Psoas muscle (tissue), 8 donors: ENCODE data around the gene ACAD8. TPM values are rescaled to one million over a fixed set of nuclear protein-coding genes. Genes with fewer than 3 reads are reported as not detected.

Source experiments
- ATAC-seq, 4 donors: fragments of 200-7000 bp; cut with Tn5 transposase; one replicate each; pipeline ENCODE4 v1.9.1; 2020; ENCODE audit warnings: moderate library complexity in 3 of 4, mild to moderate bottlenecking in 2 of 4
- DNase-seq, 2 donors: peaks; one replicate each; pipeline ENCODE4 v3.0.0-alpha.2; 2020
- H3K27ac ChIP-seq: fragments of 200-600 bp; one replicate; pipeline ENCODE4 v1.8.0; 2022
- H3K27me3 ChIP-seq, 3 donors: fragments of 200-600 bp in 1 of 3; one replicate each; pipeline versions ENCODE4 v1.6.1 to v1.8.0; 2013 to 2022; ENCODE audit warnings: low read length in 2 of 3, mild to moderate bottlenecking in 2 of 3, moderate library complexity in 1 of 3; ENCODE audit not compliant: insufficient read depth in 3 of 3
- H3K36me3 ChIP-seq, 2 donors: fragments of 200-600 bp in 1 of 2; one replicate each; pipeline versions ENCODE4 v1.6.1 to v1.8.0; 2013 to 2022; ENCODE audit warnings: low read depth in 1 of 2, mild to moderate bottlenecking in 1 of 2, moderate library complexity in 1 of 2; ENCODE audit not compliant: insufficient read depth in 1 of 2
- H3K4me1 ChIP-seq: fragments of 200-600 bp; one replicate; pipeline ENCODE4 v1.8.0; 2022
- H3K4me3 ChIP-seq: fragments of 200-600 bp; one replicate; pipeline ENCODE4 v1.8.0; 2022; ENCODE audit warnings: mild to moderate bottlenecking
- H3K9me3 ChIP-seq: fragments of 200-600 bp; one replicate; pipeline ENCODE4 v1.8.0; 2022
- CTCF ChIP-seq: fragments of 200-600 bp; IDR thresholded peaks from one replicate; pipeline ENCODE4 v1.8.0; 2022; ENCODE audit warnings: antibody characterized with exemption
- WGBS, 3 donors: extraction: QIAGEN DNeasy Blood & Tissue Kit; methylation state at CpG; one replicate each; pipeline versions ENCODE4 v1.1.6 to v1.1.7; 2013; 5-methylcytosine and 5-hydroxymethylcytosine counted together
- intact Hi-C, 2 donors: fragments of 100-400 bp; cut with DNase I; formaldehyde crosslinking; loops; one replicate each; pipeline versions ENCODE4 v1.11.0 to v1.14.2; 2022
- polyA plus RNA-seq, 3 donors: library from polyadenylated mRNA; stranded (reverse); fragments of 200-250 nt; gene quantifications; one replicate each; pipeline ENCODE4 v1.2.3, GENCODE V29; 2013
- total RNA-seq, 4 donors: library from RNA; stranded (reverse); fragmentation: NEBNext Ultra II Directional in 2 of 4; extraction: Animal tissue kit (Norgen Biotek cat#: 25700) in 2 of 4; gene quantifications; one replicate each; pipeline versions ENCODE4 v1.2.1 to v1.2.4, GENCODE V29; 2021 to 2023
- donor health status: healthy with polysubstance abuse.
- donor health status: DM: no; HTN: no; CAD: no; lungs with moderate emphysema.
- donor health status: Bipolar disorder and iron deficiency.
- donor health status: healthy.
- donor health status: DM: yes; HTN: yes; CAD: no.
- donor health status: DM: no; HTN: no; CAD: no.
- donor health status: DM: no; HTN: no; CAD: no.
- donor health status: DM: yes; HTN: yes; CAD: no.

The ACAD8 gene
- total and polyA plus RNA-seq, 7 donors: 20.4 to 34.6 (median 28.2) TPM

DNA sequence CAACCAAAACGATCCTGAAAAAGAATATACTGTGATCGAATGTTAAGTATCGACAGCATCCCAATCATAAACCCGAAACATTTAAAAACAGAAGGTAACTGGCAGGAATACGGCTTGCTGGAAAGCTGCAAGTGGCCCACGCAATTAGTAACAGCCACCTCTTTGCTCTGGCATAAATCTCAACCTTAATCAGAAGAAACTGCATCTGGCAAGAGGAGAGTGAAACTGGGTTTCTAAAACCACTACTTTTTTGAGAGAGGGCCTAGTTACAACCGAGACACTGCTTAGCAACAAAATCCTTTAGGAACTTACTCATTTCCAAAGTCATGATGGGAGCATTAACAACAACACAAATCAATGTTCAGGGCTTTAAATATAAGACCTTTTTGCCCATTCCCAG is 37.5 kb upstream of the ACAD8 start:
- Histone ChIP-seq H3K27ac (no peak overlapping the region), H3K9me3 (no peaks in the 10 kb centered on the region), H3K4me3 (no peak overlapping the region), H3K36me3 (peaks cover 0 to 51% of the 10 kb centered on the region in 2 donors), H3K4me1 (no peaks in the 10 kb centered on the region), H3K27me3 (no peaks in the 10 kb centered on the region)
- ATAC-seq (no peak), DNase-seq (no peak)
- intact Hi-C loops: no loop called here
- WGBS, 3 donors: 88 to 89% (median 89%) methylated on average over 7 of the region's 7 CpGs
- no peak for TF ChIP-seq CTCF

- no peak for DNase-seq
- Histone ChIP-seq H3K9me3 (no peaks in the 10 kb centered on the region), H3K4me3 (no peak overlapping the region), H3K27ac (no peak overlapping the region), H3K36me3 (peaks cover 0 to 53% of the 10 kb centered on the region in 2 donors), H3K4me1 (no peaks in the 10 kb centered on the region), H3K27me3 (no peaks in the 10 kb centered on the region)
- TF ChIP-seq CTCF: no peak
- 94 to 100% (median 94%) methylated on average over 3 of the region's 3 CpGs for WGBS, 3 donors
- intact Hi-C loops: no loop called here
- ATAC-seq: no peak
Measured at GRCh38 chr11:134216816-134217215, 36.6 kb upstream of the ACAD8 start.

GRCh38 chr11:134223121-134223520 is 30.2 kb upstream of the ACAD8 start:
- peak overlapping the region; percentile 97 for H3K27ac ChIP-seq
- 7 to 9% (median 9%) methylated on average over 5 of the region's 5 CpGs for WGBS, 3 donors

DNA sequence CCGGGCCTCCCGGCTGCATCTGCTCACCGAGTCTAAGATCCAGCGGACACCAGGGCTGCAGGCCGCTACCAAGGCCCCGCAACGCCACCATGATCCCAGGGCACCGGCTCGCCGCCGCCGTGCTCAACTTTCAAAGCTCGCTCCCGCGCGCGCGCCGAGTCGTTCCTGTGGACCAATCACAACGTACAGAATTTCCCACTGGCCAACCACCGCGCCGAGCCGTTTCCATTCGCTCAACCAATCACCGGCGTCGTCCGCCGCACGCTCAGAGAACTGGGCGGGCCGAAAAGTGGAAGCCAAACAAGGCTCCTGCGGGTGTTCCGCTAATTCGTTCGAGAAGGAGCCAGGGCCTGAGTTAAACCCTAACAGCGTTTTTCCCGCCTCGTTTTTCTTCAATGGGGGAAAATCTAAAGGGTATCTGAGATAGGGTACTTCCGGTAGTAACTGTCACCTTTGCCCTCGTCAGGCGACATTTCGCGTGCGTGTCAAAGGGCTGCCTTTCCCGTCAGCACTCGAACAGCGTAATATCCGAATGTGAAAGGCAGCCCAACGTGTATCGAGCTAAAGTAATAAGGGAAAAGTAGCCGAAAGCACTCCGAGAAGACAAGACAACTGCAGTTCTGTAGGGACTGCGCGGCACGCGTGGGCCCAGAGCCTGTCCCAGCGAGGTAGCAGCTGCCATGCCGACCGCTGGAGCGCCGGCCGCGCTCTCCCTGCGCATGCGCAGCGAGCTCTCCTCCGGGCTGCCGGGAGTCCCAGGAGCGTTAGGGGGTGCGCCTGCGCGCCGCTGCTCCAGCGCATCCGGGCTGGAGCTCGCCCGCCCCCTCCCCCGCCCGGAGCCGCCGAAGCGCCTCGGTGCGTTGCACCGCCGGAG is 29.3 kb upstream of the ACAD8 start, which contains the start of the genes NCAPD3 and VPS26B:
NCAPD3 (minus strand) TSS at position 132 of the 874 bp plus-strand sequence; CDS start at position 91, 41 bp downstream.
VPS26B (plus strand) TSS at position 836 of the 874 bp plus-strand sequence. CDS start 452 bp downstream, outside the sequence.
- WGBS, 3 donors: 0 to 1% (median 0%) methylated on average over 74 to 89 of the region's 89 CpGs
- TF ChIP-seq CTCF: no peak
- DNase-seq (peak; percentile 97 to 98), ATAC-seq (peak; percentile 92 to 94 (median 94))
- intact Hi-C loops: no loop called here
- H3K4me1 ChIP-seq: peaks cover 24% of the 10 kb centered on the region
- peak within 1 kb of the TSS; percentile 97 for H3K27ac ChIP-seq
- peaks cover 0 to 29% of the 10 kb centered on the region in 2 donors for H3K36me3 ChIP-seq
- no peaks in the 10 kb centered on the region for H3K27me3 ChIP-seq
- H3K4me3 ChIP-seq: peak within 1 kb of the TSS; percentile 88
- H3K9me3 ChIP-seq: no peaks in the 10 kb centered on the region

More at GRCh38 chr11:134223121-134223520, 30.2 kb upstream of the ACAD8 start:
- Histone ChIP-seq H3K4me3 (peak overlapping the region; percentile 88), H3K9me3 (no peaks in the 10 kb centered on the region), H3K27me3 (no peaks in the 10 kb centered on the region), H3K4me1 (peaks cover 24% of the 10 kb centered on the region), H3K36me3 (peaks cover 0 to 38% of the 10 kb centered on the region in 2 donors)
- no peak for ATAC-seq
- intact Hi-C loops: no loop called here
- TF ChIP-seq CTCF: no peak
- no peak for DNase-seq
